GM23248 (cell line): ENCODE data around the gene FOXQ1. TPM values are rescaled to one million over a fixed set of nuclear protein-coding genes. Genes with fewer than 3 reads are reported as not detected.

Source experiments
- DNase-seq: peaks from one replicate; pipeline ENCODE4 v3.0.0-alpha.2; 2015
- H2AFZ ChIP-seq: fragments of 200-600 bp; sonication (generic); 2 replicates; pipeline ENCODE4 v1.6.1; 2016; ENCODE audit warnings: antibody characterized with exemption
- H3F3A ChIP-seq: fragments of 200-600 bp; sonication (generic); 2 replicates; pipeline ENCODE4 v1.6.1; 2016; ENCODE audit warnings: mild to moderate bottlenecking, antibody characterized with exemption, mixed run types; ENCODE audit not compliant: insufficient read depth
- H3K27ac ChIP-seq: fragments of 200-600 bp; sonication (generic); 2 replicates; pipeline ENCODE4 v1.5.1; 2016; ENCODE audit warnings: mild to moderate bottlenecking
- H3K27me3 ChIP-seq: fragments of 200-600 bp; sonication (generic); replicated peaks from 2 replicates; pipeline ENCODE4 v1.6.1; 2016; ENCODE audit warnings: mild to moderate bottlenecking; ENCODE audit not compliant: insufficient read depth
- H3K36me3 ChIP-seq: fragments of 200-600 bp; sonication (generic); 2 replicates; pipeline ENCODE4 v1.6.1; 2016; ENCODE audit warnings: low read depth, mild to moderate bottlenecking
- H3K4me1 ChIP-seq: fragments of 200-600 bp; sonication (generic); 2 replicates; pipeline ENCODE4 v1.6.1; 2016; ENCODE audit warnings: mild to moderate bottlenecking; ENCODE audit not compliant: insufficient read depth
- H3K4me2 ChIP-seq: fragments of 200-600 bp; sonication (generic); one replicate; pipeline ENCODE4 v1.6.1; 2016; ENCODE audit warnings: mild to moderate bottlenecking; ENCODE audit not compliant: unreplicated experiment
- H3K4me3 ChIP-seq: fragments of 200-600 bp; sonication (generic); 2 replicates; pipeline ENCODE4 v1.5.1; 2016; ENCODE audit warnings: mild to moderate bottlenecking
- H3K79me2 ChIP-seq: fragments of 200-600 bp; sonication (generic); 2 replicates; pipeline ENCODE4 v1.6.1; 2016; ENCODE audit warnings: mild to moderate bottlenecking; ENCODE audit not compliant: insufficient read depth
- H3K9ac ChIP-seq: fragments of 200-600 bp; sonication (generic); 2 replicates; pipeline ENCODE4 v1.6.1; 2016; ENCODE audit warnings: mild to moderate bottlenecking
- H3K9me2 ChIP-seq: fragments of 200-600 bp; sonication (generic); 2 replicates; pipeline ENCODE4 v1.6.1; 2016; ENCODE audit warnings: mixed run types, mild to moderate bottlenecking, moderate library complexity; ENCODE audit not compliant: insufficient read depth
- H3K9me3 ChIP-seq: fragments of 200-600 bp; sonication (generic); one replicate; pipeline ENCODE4 v1.6.1; 2017; ENCODE audit warnings: low read depth
- H4K20me1 ChIP-seq: fragments of 200-600 bp; sonication (generic); 2 replicates; pipeline ENCODE4 v1.6.0; 2016; ENCODE audit not compliant: insufficient read depth
- EZH2 ChIP-seq: fragments of 200-600 bp; sonication (generic); IDR thresholded peaks from 2 replicates; pipeline ENCODE4 v1.6.1; 2018; ENCODE audit warnings: antibody characterized with exemption, mild to moderate bottlenecking; ENCODE audit not compliant: insufficient read depth, poor library complexity, severe bottlenecking
- EZH2phosphoT487 ChIP-seq: fragments of 200-600 bp; sonication (generic); IDR thresholded peaks from 2 replicates; pipeline ENCODE4 v1.6.1; 2018; ENCODE audit warnings: antibody characterized with exemption, moderate library complexity, mild to moderate bottlenecking, low read depth; ENCODE audit not compliant: insufficient read depth
- WGBS, 2 experiments: methylation state at CpG; one replicate each; pipeline ENCODE4 v1.1.6; 2015 to 2017; ENCODE audit warnings: low lambda C conversion rate in 2 of 2, low coverage in 1 of 2; ENCODE audit errors: missing lambda C conversion rate in 2 of 2; 5-methylcytosine and 5-hydroxymethylcytosine counted together
- in situ Hi-C: fragments of 300-500 bp; cut with MboI; formaldehyde crosslinking; loops from 2 replicates; pipeline ENCODE4 v1.15.0; 2020
- polyA plus RNA-seq: library from polyadenylated mRNA; unstranded; fragments of >200 nt; fragmentation: Nextera tagmentation; extraction: Ambion mirVana; gene quantifications from 2 replicates; pipeline ENCODE4 v1.2.1, GENCODE V29; 2016
- total RNA-seq: library from RNA; depleted of rRNA; stranded (reverse); fragments of >200 nt; shearing (Covaris generic); gene quantifications from 2 replicates; pipeline ENCODE4 v1.2.3, GENCODE V29; 2014

The FOXQ1 gene
- total and polyA plus RNA-seq, 2 experiments from 2014 or later: under 0.01 TPM; not detected in 1

DNA sequence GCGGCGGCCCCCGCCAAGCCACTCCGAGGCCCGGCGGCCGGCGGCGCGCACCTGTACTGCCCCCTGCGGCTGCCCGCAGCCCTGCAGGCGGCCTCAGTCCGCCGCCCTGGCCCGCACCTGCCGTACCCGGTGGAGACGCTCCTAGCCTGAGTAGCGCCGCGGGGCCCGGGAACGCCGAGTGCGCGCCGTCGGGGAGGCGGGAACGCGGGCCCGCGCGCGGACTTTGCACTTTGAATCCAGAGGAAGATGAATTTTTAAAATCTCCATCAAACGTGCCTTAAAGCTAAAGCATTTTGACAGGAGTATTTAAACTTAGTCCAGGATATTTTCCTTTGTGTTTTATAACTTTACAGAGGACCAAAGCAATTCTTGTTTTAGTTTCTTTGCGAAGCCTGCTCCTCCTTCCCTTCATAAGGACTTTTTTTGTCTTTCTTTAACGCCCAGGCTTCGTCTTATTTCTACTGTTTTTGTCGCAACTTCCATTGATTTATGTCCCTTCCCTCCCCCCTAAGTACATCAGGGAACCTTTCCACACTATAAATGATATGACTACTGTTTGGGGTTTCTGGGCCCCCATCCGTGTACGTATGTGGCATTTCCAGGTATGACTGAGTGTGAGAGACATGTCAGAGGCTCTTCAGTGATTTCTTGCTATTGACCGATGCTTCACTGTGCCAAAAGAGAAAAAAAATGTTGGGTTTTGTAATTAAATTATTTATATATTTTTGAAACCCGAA, 2.0 kb downstream of the FOXQ1 start:
- TF ChIP-seq EZH2: peak; percentile 83
- 0 out of 2 replicates have a peak, but pooled peaks have one; percentile 58 for TF ChIP-seq EZH2phosphoT487
- H3K4me1 ChIP-seq: no peaks in the 10 kb centered on the region
- in situ Hi-C loops: no loop called here
- WGBS, 2 experiments: 20% methylated on average over 40 to 44 of the region's 45 CpGs
- H3F3A ChIP-seq: peaks cover 4% of the 10 kb centered on the region; the same call in 1 of the 2 replicates
- no peaks in the 10 kb centered on the region for H3K9me3 ChIP-seq
- peak; percentile 47 for DNase-seq
- H3K27ac ChIP-seq: no peak overlapping the region
- no peak overlapping the region for H2AFZ ChIP-seq
- H3K79me2 ChIP-seq: no peaks in the 10 kb centered on the region
- H3K9ac ChIP-seq: no peak overlapping the region
- H4K20me1 ChIP-seq: no peaks in the 10 kb centered on the region
- no peak overlapping the region for H3K4me3 ChIP-seq
- no peaks in the 10 kb centered on the region for H3K36me3 ChIP-seq
- H3K4me2 ChIP-seq: no peak overlapping the region
- H3K9me2 ChIP-seq: no peaks in the 10 kb centered on the region
- H3K27me3 ChIP-seq: peaks cover 35% of the 10 kb centered on the region

DNA sequence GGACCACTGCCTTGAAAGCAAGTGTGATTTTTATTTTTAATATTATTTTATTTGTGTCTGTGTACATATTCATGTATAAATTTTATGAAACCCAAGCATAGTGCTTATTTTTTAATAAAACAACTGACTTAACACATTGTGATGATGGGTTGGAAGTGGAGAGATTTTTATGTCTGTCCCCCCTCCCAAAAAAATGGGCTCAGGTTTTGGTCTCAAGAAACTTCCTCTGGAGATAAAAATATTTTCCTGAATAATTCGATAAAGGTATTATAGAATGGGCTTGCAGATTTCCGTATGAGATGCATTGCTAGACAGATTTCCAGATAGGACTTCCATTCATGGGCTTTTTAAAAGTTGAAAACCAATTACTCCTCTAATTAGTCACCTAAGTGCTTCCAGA, 2.7 kb downstream of the FOXQ1 start:
- Histone ChIP-seq H3K4me3 (no peak overlapping the region), H3K79me2 (no peaks in the 10 kb centered on the region), H3K27ac (no peak overlapping the region), H3F3A (peaks cover 1% of the 10 kb centered on the region; the same call in 1 of the 2 replicates), H3K4me2 (no peak overlapping the region), H3K9ac (no peak overlapping the region), H3K4me1 (no peaks in the 10 kb centered on the region), H3K27me3 (peaks cover 35% of the 10 kb centered on the region), H3K9me3 (no peaks in the 10 kb centered on the region), H3K9me2 (no peaks in the 10 kb centered on the region), H3K36me3 (no peaks in the 10 kb centered on the region), H2AFZ (no peak overlapping the region), H4K20me1 (no peaks in the 10 kb centered on the region)
- in situ Hi-C loops: no loop called here
- WGBS, 2 experiments: 99 to 100% methylated on average over 2 of the region's 2 CpGs
- TF ChIP-seq EZH2phosphoT487 (no peak), EZH2 (no peak)
- no peak for DNase-seq

DNA sequence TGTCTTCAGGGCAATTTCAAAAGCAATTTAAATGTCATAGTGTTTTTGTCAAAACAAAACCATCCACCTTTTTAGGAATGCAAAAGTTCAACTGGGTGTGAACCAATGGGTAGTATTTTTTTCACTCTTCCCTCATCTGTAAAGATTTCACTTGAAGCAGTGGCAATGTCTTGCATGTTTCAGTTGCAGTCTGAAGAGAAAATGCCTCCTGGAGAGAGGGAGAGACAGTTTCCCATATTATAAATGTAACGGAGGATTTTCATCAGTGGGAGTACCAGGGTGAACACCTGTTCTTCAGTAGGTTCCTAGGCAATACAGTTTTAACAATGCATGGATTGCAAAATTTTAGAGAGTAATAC, 3.3 kb downstream of the FOXQ1 start:
- TF ChIP-seq EZH2phosphoT487: no peak
- TF ChIP-seq EZH2: no peak
- Histone ChIP-seq H3K4me1 (no peaks in the 10 kb centered on the region), H3K4me2 (no peak overlapping the region), H3K27me3 (peaks cover 35% of the 10 kb centered on the region), H3K79me2 (no peaks in the 10 kb centered on the region), H3K9me3 (no peaks in the 10 kb centered on the region), H3F3A (no peaks in the 10 kb centered on the region), H4K20me1 (no peaks in the 10 kb centered on the region), H3K4me3 (no peak overlapping the region), H3K36me3 (no peaks in the 10 kb centered on the region), H3K9ac (no peak overlapping the region), H3K9me2 (no peaks in the 10 kb centered on the region), H3K27ac (no peak overlapping the region), H2AFZ (no peak overlapping the region)
- DNase-seq: no peak
- WGBS, 2 experiments: 94 to 98% methylated on average over 1 of the region's 1 CpG
- in situ Hi-C loops: no loop called here

DNA sequence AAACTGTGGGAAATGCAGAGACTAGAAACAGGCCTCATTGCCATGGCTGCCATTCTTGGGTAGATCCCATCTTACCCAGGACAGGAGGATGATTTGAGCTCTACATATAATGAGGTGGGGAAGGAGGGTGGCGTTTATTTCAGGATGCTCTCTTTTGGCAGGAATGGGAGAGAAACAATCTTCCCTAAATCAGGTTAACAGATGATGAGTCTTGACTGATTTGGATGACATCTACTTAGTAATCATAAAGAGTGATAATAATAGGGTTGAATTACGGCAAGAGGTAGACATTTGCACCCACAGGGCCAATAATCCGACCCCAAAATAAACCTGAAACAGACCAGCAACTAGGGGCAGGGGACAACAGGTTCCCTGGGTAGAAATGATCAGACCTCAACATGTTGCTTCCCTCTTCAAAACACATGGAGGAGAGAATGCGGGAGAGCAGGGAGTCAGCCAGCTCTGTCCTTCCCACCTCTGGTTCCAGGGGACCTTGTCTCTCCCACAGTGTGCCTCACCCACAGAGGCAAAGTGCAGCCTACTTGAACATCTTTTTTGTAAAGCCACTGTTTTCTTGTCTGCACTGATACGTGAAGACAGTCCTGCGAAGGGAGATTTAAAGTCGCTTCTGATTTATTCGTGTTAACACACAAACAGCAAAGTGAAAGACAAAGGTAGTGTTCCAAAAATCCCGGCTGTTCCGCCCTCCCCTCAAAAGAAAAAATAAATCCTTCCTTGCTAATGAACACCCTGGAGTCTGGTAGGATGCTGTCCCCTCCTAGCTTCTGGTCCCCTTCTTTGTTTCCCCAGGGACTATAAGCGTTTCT, 3.9 kb downstream of the FOXQ1 start:
- no peaks in the 10 kb centered on the region for H3F3A ChIP-seq
- H3K9ac ChIP-seq: no peak overlapping the region
- in situ Hi-C loops: no loop called here
- peaks cover 30% of the 10 kb centered on the region for H3K27me3 ChIP-seq
- no peaks in the 10 kb centered on the region for H3K9me2 ChIP-seq
- H3K4me3 ChIP-seq: no peak overlapping the region
- H4K20me1 ChIP-seq: no peaks in the 10 kb centered on the region
- TF ChIP-seq EZH2 (no peak), EZH2phosphoT487 (no peak)
- no peaks in the 10 kb centered on the region for H3K4me1 ChIP-seq
- no peaks in the 10 kb centered on the region for H3K9me3 ChIP-seq
- peak overlapping the region; percentile 10 for H3K4me2 ChIP-seq
- DNase-seq: no peak
- H3K36me3 ChIP-seq: no peaks in the 10 kb centered on the region
- WGBS, 2 experiments: 82 to 84% methylated on average over 11 of the region's 11 CpGs
- H3K79me2 ChIP-seq: no peaks in the 10 kb centered on the region
- H3K27ac ChIP-seq: no peak overlapping the region
- no peak overlapping the region for H2AFZ ChIP-seq
